ENCODE measurements around the gene SEMA3F. TPM values are rescaled to one million over a fixed set of nuclear protein-coding genes. Genes with fewer than 3 reads are reported as not detected.

The SEMA3F gene
- total and polyA plus RNA-seq, 10 of the 15 experiments (the other 5 are each of a cell fraction or from before 2014, with no cell fraction given), result 0.08 to 0.28 (median 0.12) TPM; not detected in 6

- TF ChIP-seq ZBTB33 (IDR thresholded peaks at IDR 0.05), result no peak
- no peak overlapping the region for H3K4me3 ChIP-seq
- ChIA-PET RAD21 (ENCODE audit: unreplicated experiment) (interaction anchor here (0.7 kb wide), 1 partner anchor 69 kb away, joined by 4 read pairs; no protein-coding TSS in a partner anchor), SMC1A (ENCODE audit: uncharacterized antibody, unreplicated experiment) (interaction anchor here (1.5 kb wide), 1 partner anchor 23 kb away, joined by 3 read pairs; no protein-coding TSS in a partner anchor), CTCF (interaction anchor here (0.6 to 1.6 kb wide), 5 partner anchors 9 to 123 kb away, joined by 3 to 4 read pairs (median 4); partner anchors contain the start of gene GNAT1), POLR2A (no interaction called here)
- intact Hi-C loops (cut with micrococcal nuclease; ENCODE audit: unreplicated experiment) (no loop called here), in situ Hi-C loops (cut with MboI) (no loop called here)
- no peaks in the 10 kb centered on the region for H3K79me2 ChIP-seq (ENCODE audit: control insufficient read depth, insufficient read depth, low read length)
- H2AFZ ChIP-seq (ENCODE audit: control insufficient read depth, low read depth, low read length), result no peak overlapping the region
- peaks cover 18 to 24% of the 10 kb centered on the region in 2 experiments for H3K27me3 ChIP-seq (replicated peaks in 1 of 2; ENCODE audit: control insufficient read depth in 2 of 2, insufficient read depth in 2 of 2, low read length in 1 of 2)
- H3K4me2 ChIP-seq (ENCODE audit: control insufficient read depth, insufficient read depth), result no peak overlapping the region
- DNase-seq (ENCODE audit: low read depth, low spot score) (no peak), ATAC-seq (no peak), FAIRE-seq (no peak)
- no peaks in the 10 kb centered on the region for H3K36me3 ChIP-seq (ENCODE audit: control insufficient read depth in 2 of 2, insufficient read depth in 2 of 2, low read length in 1 of 2)
- no TSS peak for BruUV-seq (replicated peaks)
- H3K9ac ChIP-seq (ENCODE audit: control insufficient read depth, insufficient read depth, low read length), result no peak overlapping the region
- H3K4me1 ChIP-seq (ENCODE audit: control insufficient read depth, insufficient read depth, low read length), result no peaks in the 10 kb centered on the region
- no peak overlapping the region for H3K27ac ChIP-seq (ENCODE audit: control insufficient read depth, insufficient read depth)
- no peaks in the 10 kb centered on the region for H4K20me1 ChIP-seq (ENCODE audit: control insufficient read depth, insufficient read depth)
- no peaks in the 10 kb centered on the region for H3K9me3 ChIP-seq (replicated peaks; ENCODE audit: control insufficient read depth, insufficient read depth, low read length)
- 20% methylated on average over 9 of the region's 9 CpGs for WGBS (ENCODE audit: insufficient coverage, insufficient replicate concordance, low lambda C conversion rate, missing lambda C conversion rate)
Observed at GRCh38 chr3:50203113-50203808, 48.1 kb downstream of the SEMA3F start.
